IMR-90 (cell line): ENCODE data around the gene KIAA1143. TPM values are rescaled to one million over a fixed set of nuclear protein-coding genes. Genes with fewer than 3 reads are reported as not detected.

Experiments used
- ATAC-seq: fragments of 200-7000 bp; cut with Tn5 transposase; 2 replicates; pipeline ENCODE4 v1.9.1; 2020; ENCODE audit warnings: low read depth, mild to moderate bottlenecking, moderate library complexity
- BruUV-seq: library from RNA; stranded (reverse); fragments of 400-500 nt; replicated peaks from 2 replicates; lab custom pipeline; 2021; lab: Mats Ljungman, UMichigan
- CTCF ChIA-PET: fragments of 300-600 bp; formaldehyde crosslinking; extraction: SDS; loops from one replicate; lab custom pipeline; 2021; ENCODE audit warnings: antibody characterized with exemption; lab: Yijun Ruan, JAX
- POLR2A ChIA-PET: fragments of 300-600 bp; sonication (Branson Sonifier 250); formaldehyde crosslinking; loops from one replicate; lab custom pipeline; 2022; ENCODE audit warnings: antibody characterized with exemption; ENCODE audit not compliant: unreplicated experiment; lab: Charles Lee
- DNase-seq: peaks from one replicate; pipeline ENCODE4 v3.0.0; 2013
- H2AFZ ChIP-seq: replicated peaks from 2 replicates; pipeline ENCODE3; 2013; ENCODE audit warnings: low read length, mild to moderate bottlenecking; ENCODE audit not compliant: poor library complexity
- H2AK5ac ChIP-seq: 2 replicates; pipeline ENCODE4 v1.6.1; 2013; ENCODE audit warnings: low read depth, low read length, inconsistent platforms
- H2AK9ac ChIP-seq: replicated peaks from 2 replicates; pipeline ENCODE3; 2013; ENCODE audit warnings: mild to moderate bottlenecking, low read depth, low read length, moderate library complexity; ENCODE audit not compliant: poor library complexity
- H2BK120ac ChIP-seq: 2 replicates; pipeline ENCODE4 v1.6.1; 2013; ENCODE audit warnings: low read depth, low read length, inconsistent platforms
- H2BK15ac ChIP-seq: 3 replicates; pipeline ENCODE4 v1.6.1; 2013; ENCODE audit warnings: low read depth, low read length, inconsistent platforms
- H2BK20ac ChIP-seq: 2 replicates; pipeline ENCODE4 v1.6.1; 2013; ENCODE audit warnings: low read depth, mild to moderate bottlenecking, inconsistent platforms, low read length, moderate library complexity
- H2BK5ac ChIP-seq: 2 replicates; pipeline ENCODE4 v1.6.1; 2013; ENCODE audit warnings: mild to moderate bottlenecking, low read depth, low read length, inconsistent platforms; ENCODE audit not compliant: poor library complexity, severe bottlenecking
- H3K14ac ChIP-seq: replicated peaks from 2 replicates; pipeline ENCODE4 v1.6.1; 2013; ENCODE audit warnings: low read depth, low read length, inconsistent platforms
- H3K18ac ChIP-seq: 2 replicates; pipeline ENCODE4 v1.6.1; 2013; ENCODE audit warnings: low read depth, low read length, control low read depth
- H3K23ac ChIP-seq: 2 replicates; pipeline ENCODE4 v1.6.1; 2013; ENCODE audit warnings: low read depth, low read length, inconsistent platforms
- H3K27ac ChIP-seq: 2 replicates; pipeline ENCODE4 v1.5.1; 2013; ENCODE audit warnings: mild to moderate bottlenecking, control low read depth, low read length; ENCODE audit not compliant: insufficient read depth
- H3K27me3 ChIP-seq: 2 replicates; pipeline ENCODE4 v1.6.1; 2013; ENCODE audit warnings: low read length; ENCODE audit not compliant: control insufficient read depth, insufficient read depth
- H3K36me3 ChIP-seq: 2 replicates; pipeline ENCODE4 v1.6.1; 2013; ENCODE audit warnings: low read length, mixed read lengths; ENCODE audit not compliant: control insufficient read depth, insufficient read depth
- H3K4ac ChIP-seq: 2 replicates; pipeline ENCODE4 v1.6.1; 2013; ENCODE audit warnings: low read depth, low read length, inconsistent platforms
- H3K4me1 ChIP-seq: 2 replicates; pipeline ENCODE4 v1.6.1; 2013; ENCODE audit warnings: low read length, mixed read lengths; ENCODE audit not compliant: control insufficient read depth, insufficient read depth
- H3K4me2 ChIP-seq: 2 replicates; pipeline ENCODE4 v1.6.1; 2013; ENCODE audit warnings: low read depth, mild to moderate bottlenecking, control low read depth, low read length, moderate library complexity
- H3K4me3 ChIP-seq: 2 replicates; pipeline ENCODE4 v1.5.1; 2013; ENCODE audit warnings: low read depth, mild to moderate bottlenecking, control low read depth, low read length, moderate library complexity; ENCODE audit not compliant: insufficient read depth
- H3K56ac ChIP-seq: 2 replicates; pipeline ENCODE4 v1.6.1; 2013; ENCODE audit warnings: low read length, inconsistent platforms; ENCODE audit not compliant: insufficient read depth; ENCODE audit errors: extremely low read depth
- H3K79me1 ChIP-seq, 2 experiments: 2 replicates each; pipeline ENCODE4 v1.6.1; 2013; ENCODE audit warnings: low read length in 2 of 2, inconsistent platforms in 1 of 2, low read depth in 1 of 2
- H3K9ac ChIP-seq: 2 replicates; pipeline ENCODE4 v1.6.1; 2013; ENCODE audit warnings: low read depth, low read length, control low read depth
- H3K9me1 ChIP-seq: 2 replicates; pipeline ENCODE4 v1.6.1; 2013; ENCODE audit warnings: low read length, inconsistent platforms; ENCODE audit not compliant: insufficient read depth
- H3K9me3 ChIP-seq: 2 replicates; pipeline ENCODE4 v1.6.1; 2013; ENCODE audit warnings: low read length; ENCODE audit not compliant: control insufficient read depth, insufficient read depth
- H4K20me1 ChIP-seq: 2 replicates; pipeline ENCODE4 v1.6.1; 2013; ENCODE audit warnings: low read length, inconsistent platforms; ENCODE audit not compliant: insufficient read depth
- H4K5ac ChIP-seq: 2 replicates; pipeline ENCODE4 v1.6.1; 2013; ENCODE audit warnings: mild to moderate bottlenecking, low read depth, low read length, control low read depth
- H4K8ac ChIP-seq, 2 experiments: 2 replicates each; pipeline ENCODE4 v1.6.1; 2013; ENCODE audit warnings: low read depth in 2 of 2, low read length in 2 of 2, control low read depth in 1 of 2, inconsistent platforms in 1 of 2
- H4K91ac ChIP-seq: 2 replicates; pipeline ENCODE4 v1.6.1; 2013; ENCODE audit warnings: low read depth, low read length, inconsistent platforms; ENCODE audit not compliant: insufficient read depth
- BHLHE40 ChIP-seq: fragments of 150-350 bp; IDR thresholded peaks from 2 replicates; pipeline ENCODE4 v1.6.1; 2016; ENCODE audit warnings: mild to moderate bottlenecking, low read depth, low read length
- CEBPB ChIP-seq: IDR thresholded peaks from 2 replicates; pipeline ENCODE4 v1.6.1; 2012; ENCODE audit warnings: low read depth, low read length, improper control_type of control experiment
- CHD1 ChIP-seq: IDR thresholded peaks from 2 replicates; pipeline ENCODE4 v1.6.1; 2012; ENCODE audit warnings: low read depth, low read length, improper control_type of control experiment
- FOS ChIP-seq: fragments of 150-350 bp; IDR thresholded peaks from 2 replicates; pipeline ENCODE4 v1.6.1; 2016; ENCODE audit warnings: low read depth, low read length
- MAFK ChIP-seq: IDR thresholded peaks from 2 replicates; pipeline ENCODE4 v1.6.1; 2012; ENCODE audit warnings: low read depth, low read length, improper control_type of control experiment
- MAZ ChIP-seq: IDR thresholded peaks from 2 replicates; pipeline ENCODE4 v1.6.1; 2012; ENCODE audit warnings: low read depth, mild to moderate bottlenecking, low read length, improper control_type of control experiment, moderate library complexity, borderline replicate concordance
- MXI1 ChIP-seq: IDR thresholded peaks from 2 replicates; pipeline ENCODE4 v1.6.1; 2012; ENCODE audit warnings: low read depth, mild to moderate bottlenecking, low read length, moderate library complexity, borderline replicate concordance
- NFE2L2 ChIP-seq: fragments of 150-350 bp; IDR thresholded peaks from 2 replicates; pipeline ENCODE4 v1.6.1; 2016; ENCODE audit warnings: low read depth, mild to moderate bottlenecking, low read length
- POLR2A ChIP-seq: IDR thresholded peaks from 2 replicates; pipeline ENCODE4 v1.6.1; 2012; ENCODE audit warnings: mild to moderate bottlenecking, low read depth, low read length
- RAD21 ChIP-seq: IDR thresholded peaks from 2 replicates; pipeline ENCODE4 v1.6.1; 2012; ENCODE audit warnings: low read length, improper control_type of control experiment
- RCOR1 ChIP-seq: IDR thresholded peaks from 2 replicates; pipeline ENCODE4 v1.6.1; 2012; ENCODE audit warnings: mild to moderate bottlenecking, low read length, improper control_type of control experiment; ENCODE audit not compliant: insufficient replicate concordance
- RFX5 ChIP-seq: IDR thresholded peaks from 2 replicates; pipeline ENCODE4 v1.8.0; 2012; ENCODE audit warnings: low read depth, mild to moderate bottlenecking, low read length, moderate library complexity
- SMC3 ChIP-seq: fragments of 150-350 bp; IDR thresholded peaks from 2 replicates; pipeline ENCODE4 v1.6.1; 2016; ENCODE audit warnings: low read depth, mild to moderate bottlenecking, antibody characterized with exemption, low read length, moderate library complexity
- USF2 ChIP-seq: fragments of 150-350 bp; IDR thresholded peaks from 2 replicates; pipeline ENCODE4 v1.6.1; 2017; ENCODE audit warnings: mild to moderate bottlenecking, antibody characterized with exemption, low read length, low read depth
- WGBS, 2 experiments: methylation state at CpG; one replicate each; pipeline versions ENCODE4 v1.1.5 to v1.1.7; 2013; ENCODE audit warnings: missing lambda C conversion rate in 2 of 2; ENCODE audit not compliant: insufficient read length in 1 of 2; ENCODE audit errors: extremely low coverage in 2 of 2; 5-methylcytosine and 5-hydroxymethylcytosine counted together
- dilution Hi-C: fragments of 300-500 bp; cut with HindIII; formaldehyde crosslinking; loops from one replicate; pipeline ENCODE4 v1.14.3; 2018; ENCODE audit warnings: low sequenced_read_pairs; ENCODE audit not compliant: unreplicated experiment
- in situ Hi-C: fragments of 300-500 bp; cut with MboI; formaldehyde crosslinking; loops from 3 replicates; pipeline ENCODE4 v1.14.3; 2019; ENCODE audit warnings: low sequenced_read_pairs, inconsistent platforms, mixed read lengths
- intact Hi-C: fragments of 100-400 bp; cut with micrococcal nuclease; formaldehyde crosslinking; loops from 2 replicates; pipeline ENCODE4 v1.10.0; 2022
- polyA plus RNA-seq, 3 experiments: library from polyadenylated mRNA; depleted of rRNA; stranded (reverse); fragments of >200 nt; gene quantifications; 2 replicates each; pipeline ENCODE4 v1.2.3, GENCODE V29; 2012; ENCODE audit warnings: low replicate concordance in 1 of 3
- total RNA-seq: library from RNA; depleted of rRNA; stranded (reverse); fragments of >200 nt; gene quantifications from 2 replicates; pipeline ENCODE4 v1.2.3, GENCODE V29; 2012
- TF ChIP-seq, protein P1 (sequence below): fragments of 150-350 bp; IDR thresholded peaks from 2 replicates; pipeline ENCODE4 v1.6.1; 2016; ENCODE audit warnings: low read depth, mild to moderate bottlenecking, low read length, moderate library complexity, borderline replicate concordance
- TF ChIP-seq, protein P2 (sequence below): conservative IDR thresholded peaks from 2 replicates; pipeline ENCODE4 v1.5.1; 2012; ENCODE audit warnings: mild to moderate bottlenecking, low read depth, low read length, improper control_type of control experiment

The KIAA1143 gene
- total and polyA plus RNA-seq, 2 of the 4 experiments (the other 2 are of a cell fraction), result 6.2 to 16.8 TPM

GRCh38 chr3:44795197-44795596 is 33.8 kb upstream of the KIAA1143 start:
- H3K9ac ChIP-seq, result no peak overlapping the region
- H3K4ac ChIP-seq, result no peak overlapping the region
- no peak overlapping the region for H3K18ac ChIP-seq
- ChIA-PET CTCF (no interaction called here), POLR2A (no interaction called here)
- dilution Hi-C loops, result no loop called here
- WGBS, 2 experiments, result no CpG with 5 or more reads among the region's 4 CpGs
- ATAC-seq, result peak; percentile 59
- H3K27ac ChIP-seq, result no peak overlapping the region
- no peaks in the 10 kb centered on the region for H4K20me1 ChIP-seq
- peaks cover 7% of the 10 kb centered on the region for H3K36me3 ChIP-seq
- H3K27me3 ChIP-seq, result no peaks in the 10 kb centered on the region
- no peak overlapping the region for H4K91ac ChIP-seq
- H4K5ac ChIP-seq, result no peak overlapping the region
- TF ChIP-seq, protein P1, sequence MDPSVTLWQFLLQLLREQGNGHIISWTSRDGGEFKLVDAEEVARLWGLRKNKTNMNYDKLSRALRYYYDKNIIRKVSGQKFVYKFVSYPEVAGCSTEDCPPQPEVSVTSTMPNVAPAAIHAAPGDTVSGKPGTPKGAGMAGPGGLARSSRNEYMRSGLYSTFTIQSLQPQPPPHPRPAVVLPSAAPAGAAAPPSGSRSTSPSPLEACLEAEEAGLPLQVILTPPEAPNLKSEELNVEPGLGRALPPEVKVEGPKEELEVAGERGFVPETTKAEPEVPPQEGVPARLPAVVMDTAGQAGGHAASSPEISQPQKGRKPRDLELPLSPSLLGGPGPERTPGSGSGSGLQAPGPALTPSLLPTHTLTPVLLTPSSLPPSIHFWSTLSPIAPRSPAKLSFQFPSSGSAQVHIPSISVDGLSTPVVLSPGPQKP, result no peak
- no peak for TF ChIP-seq CHD1
- no peak for TF ChIP-seq MAFK
- TF ChIP-seq RCOR1, result no peak
- no peak for TF ChIP-seq BHLHE40
- no peak for TF ChIP-seq RFX5
- no peak for TF ChIP-seq FOS
- no peak for TF ChIP-seq MXI1
- no peak for TF ChIP-seq RAD21
- TF ChIP-seq, protein P2, sequence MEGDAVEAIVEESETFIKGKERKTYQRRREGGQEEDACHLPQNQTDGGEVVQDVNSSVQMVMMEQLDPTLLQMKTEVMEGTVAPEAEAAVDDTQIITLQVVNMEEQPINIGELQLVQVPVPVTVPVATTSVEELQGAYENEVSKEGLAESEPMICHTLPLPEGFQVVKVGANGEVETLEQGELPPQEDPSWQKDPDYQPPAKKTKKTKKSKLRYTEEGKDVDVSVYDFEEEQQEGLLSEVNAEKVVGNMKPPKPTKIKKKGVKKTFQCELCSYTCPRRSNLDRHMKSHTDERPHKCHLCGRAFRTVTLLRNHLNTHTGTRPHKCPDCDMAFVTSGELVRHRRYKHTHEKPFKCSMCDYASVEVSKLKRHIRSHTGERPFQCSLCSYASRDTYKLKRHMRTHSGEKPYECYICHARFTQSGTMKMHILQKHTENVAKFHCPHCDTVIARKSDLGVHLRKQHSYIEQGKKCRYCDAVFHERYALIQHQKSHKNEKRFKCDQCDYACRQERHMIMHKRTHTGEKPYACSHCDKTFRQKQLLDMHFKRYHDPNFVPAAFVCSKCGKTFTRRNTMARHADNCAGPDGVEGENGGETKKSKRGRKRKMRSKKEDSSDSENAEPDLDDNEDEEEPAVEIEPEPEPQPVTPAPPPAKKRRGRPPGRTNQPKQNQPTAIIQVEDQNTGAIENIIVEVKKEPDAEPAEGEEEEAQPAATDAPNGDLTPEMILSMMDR, result no peak
- no peak for TF ChIP-seq NFE2L2
- TF ChIP-seq SMC3, result no peak
- TF ChIP-seq CEBPB, result no peak
- TF ChIP-seq MAZ, result no peak
- TF ChIP-seq POLR2A, result no peak
- no peak for TF ChIP-seq USF2
- no peak overlapping the region for H4K8ac ChIP-seq
- intact Hi-C loops, result no loop called here
- no peak overlapping the region for H2AFZ ChIP-seq
- BruUV-seq, result no TSS peak
- no peak overlapping the region for H3K14ac ChIP-seq
- H2AK9ac ChIP-seq, result no peak overlapping the region
- 0 out of 2 replicates have a peak, but pooled peaks cover 2% of the 10 kb centered on the region for H3K9me1 ChIP-seq
- no peak overlapping the region for H2BK5ac ChIP-seq
- H2BK20ac ChIP-seq, result no peak overlapping the region
- no peak overlapping the region for H3K4me3 ChIP-seq
- in situ Hi-C loops, result no loop called here
- no peak overlapping the region for H3K4me2 ChIP-seq
- no peak overlapping the region for H3K23ac ChIP-seq
- DNase-seq, result peak; percentile 41
- H3K9me3 ChIP-seq, result no peaks in the 10 kb centered on the region
- H3K4me1 ChIP-seq, result no peaks in the 10 kb centered on the region
- no peak overlapping the region for H2BK120ac ChIP-seq
- H3K56ac ChIP-seq, result no peak overlapping the region
- no peak overlapping the region for H2AK5ac ChIP-seq
- H2BK15ac ChIP-seq, result no peak overlapping the region
- 0 out of 4 replicates have a peak, but pooled peaks cover 0 to 3% of the 10 kb centered on the region in 2 experiments for H3K79me1 ChIP-seq
